GM19238 (cell line): ENCODE measurements around the gene SLC16A10.
"Not testable (repeated sequence)": the region's sequence is repeated elsewhere in the genome, so short reads cannot be mapped to it uniquely, and the experiment has no call there.

ENCODE experiments used
- DNase-seq: peaks from one replicate; pipeline ENCODE4 v3.0.0; 2011; ENCODE audit warnings: low spot score; ENCODE audit not compliant: insufficient read length

SLC16A10 gene, protein sequence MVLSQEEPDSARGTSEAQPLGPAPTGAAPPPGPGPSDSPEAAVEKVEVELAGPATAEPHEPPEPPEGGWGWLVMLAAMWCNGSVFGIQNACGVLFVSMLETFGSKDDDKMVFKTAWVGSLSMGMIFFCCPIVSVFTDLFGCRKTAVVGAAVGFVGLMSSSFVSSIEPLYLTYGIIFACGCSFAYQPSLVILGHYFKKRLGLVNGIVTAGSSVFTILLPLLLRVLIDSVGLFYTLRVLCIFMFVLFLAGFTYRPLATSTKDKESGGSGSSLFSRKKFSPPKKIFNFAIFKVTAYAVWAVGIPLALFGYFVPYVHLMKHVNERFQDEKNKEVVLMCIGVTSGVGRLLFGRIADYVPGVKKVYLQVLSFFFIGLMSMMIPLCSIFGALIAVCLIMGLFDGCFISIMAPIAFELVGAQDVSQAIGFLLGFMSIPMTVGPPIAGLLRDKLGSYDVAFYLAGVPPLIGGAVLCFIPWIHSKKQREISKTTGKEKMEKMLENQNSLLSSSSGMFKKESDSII

DNA sequence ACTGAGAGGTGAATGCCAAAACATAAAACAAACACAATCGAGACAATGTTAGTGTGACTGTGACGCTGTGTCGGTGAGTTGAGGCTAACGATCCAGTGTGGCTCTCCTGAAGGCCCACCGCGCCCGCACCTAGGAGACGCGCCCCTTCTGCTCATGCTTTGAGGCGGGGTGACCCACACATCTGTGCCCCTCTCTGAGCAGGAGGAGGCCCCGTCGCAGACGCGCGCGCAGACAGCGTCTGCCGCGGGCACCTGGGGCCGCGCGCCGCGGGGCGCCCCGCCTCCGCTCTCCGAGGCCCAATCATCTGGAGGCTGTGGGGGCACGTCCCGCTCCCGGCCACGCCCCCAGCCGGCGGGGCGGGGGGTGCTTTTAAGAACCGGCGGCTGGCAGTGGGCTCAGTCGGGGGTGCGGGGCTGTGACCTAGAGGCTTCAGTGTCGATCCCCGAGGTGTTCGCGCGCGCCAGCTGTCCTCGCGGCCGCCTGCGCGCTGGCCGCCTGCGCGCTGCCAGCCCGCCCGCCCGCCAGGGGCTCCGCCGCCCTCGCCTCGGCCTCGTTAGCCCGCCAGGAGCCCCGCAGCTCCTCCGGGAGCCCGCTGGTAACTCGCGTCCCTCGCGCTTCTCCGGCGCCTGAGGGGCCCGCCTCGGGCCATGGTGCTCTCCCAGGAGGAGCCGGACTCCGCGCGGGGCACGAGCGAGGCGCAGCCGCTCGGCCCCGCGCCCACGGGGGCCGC, at the start of gene SLC16A10:
Gene SLC16A10 (plus strand): TSS at position 398 of the 730 bp plus-strand sequence. CDS start 250 bp downstream, at position 648.
- peak; percentile 81 for DNase-seq

DNA sequence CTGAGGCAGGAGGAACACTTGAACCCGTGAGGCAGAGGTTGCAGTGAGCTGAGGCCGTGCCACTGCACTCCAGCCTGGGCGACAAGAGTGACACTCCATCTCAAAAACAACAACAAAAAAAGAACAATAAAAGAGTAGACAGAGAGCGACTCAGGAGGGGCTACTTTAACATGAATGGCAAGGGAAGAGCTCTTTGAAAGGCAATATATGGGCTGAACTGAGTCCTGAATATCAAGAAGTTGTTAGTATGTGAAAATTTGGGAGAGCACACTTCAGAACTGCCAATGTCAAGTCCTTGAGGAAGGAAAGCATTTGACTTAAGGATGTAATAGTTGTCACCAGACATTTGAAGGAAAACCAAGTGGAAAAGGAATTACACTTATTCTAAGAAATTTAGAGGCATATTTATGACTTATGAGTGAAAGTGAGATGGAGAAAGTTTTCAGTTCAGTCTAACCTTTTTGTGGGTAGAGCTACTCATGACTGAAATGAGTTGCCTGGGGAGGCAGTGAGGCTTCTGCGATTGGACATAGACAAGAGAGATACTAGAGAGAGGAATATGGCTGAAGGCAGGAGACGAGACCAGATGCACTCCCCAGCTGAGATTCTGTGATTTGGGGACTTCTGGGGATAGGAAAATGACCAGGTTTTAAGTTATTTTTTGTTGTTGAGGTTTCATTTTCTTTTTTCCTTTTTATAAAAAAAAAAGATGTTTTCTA, 48.6 kb upstream of the SLC16A10 start:
- DNase-seq = no peak

DNA sequence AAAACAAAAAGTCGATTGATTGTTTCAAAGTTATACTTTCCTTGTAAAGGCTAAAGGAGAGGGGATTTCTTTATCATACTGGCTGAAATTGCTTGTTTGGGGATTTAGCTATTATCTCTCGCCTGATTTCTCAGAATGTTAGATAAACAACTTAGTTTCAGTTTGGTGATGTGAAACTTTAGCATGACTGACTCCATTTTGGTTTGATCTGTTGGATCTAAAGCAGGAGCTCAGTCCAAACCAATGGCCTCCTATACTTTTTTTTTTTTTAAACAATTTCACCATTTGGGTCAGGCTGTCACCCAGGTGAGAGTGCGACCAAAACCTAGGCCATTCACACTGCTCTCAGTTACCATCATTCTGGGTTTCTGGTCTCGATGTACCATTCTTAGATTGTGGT, 45.4 kb upstream of the SLC16A10 start:
- DNase-seq = no peak

DNA sequence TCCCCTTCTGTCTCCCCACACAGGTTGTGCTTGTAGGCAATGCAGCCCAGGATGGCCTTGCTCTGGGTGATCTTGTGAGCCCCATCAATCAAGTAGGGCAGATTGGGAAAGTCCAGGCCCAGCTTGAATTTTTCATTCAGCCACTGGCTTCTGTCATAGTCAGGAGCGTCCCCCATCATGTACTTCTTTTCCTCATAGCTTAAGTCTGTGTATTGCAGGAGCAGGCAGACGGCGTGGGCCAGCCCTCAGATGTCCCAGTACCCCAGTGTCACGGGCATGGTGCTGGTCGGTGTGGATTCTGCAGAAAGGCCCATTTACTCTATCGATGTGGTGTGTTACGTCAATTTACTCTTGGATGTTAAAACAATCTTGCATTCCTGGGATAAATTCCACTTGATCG, 40.1 kb upstream of the SLC16A10 start:
- DNase-seq = no peak

DNA sequence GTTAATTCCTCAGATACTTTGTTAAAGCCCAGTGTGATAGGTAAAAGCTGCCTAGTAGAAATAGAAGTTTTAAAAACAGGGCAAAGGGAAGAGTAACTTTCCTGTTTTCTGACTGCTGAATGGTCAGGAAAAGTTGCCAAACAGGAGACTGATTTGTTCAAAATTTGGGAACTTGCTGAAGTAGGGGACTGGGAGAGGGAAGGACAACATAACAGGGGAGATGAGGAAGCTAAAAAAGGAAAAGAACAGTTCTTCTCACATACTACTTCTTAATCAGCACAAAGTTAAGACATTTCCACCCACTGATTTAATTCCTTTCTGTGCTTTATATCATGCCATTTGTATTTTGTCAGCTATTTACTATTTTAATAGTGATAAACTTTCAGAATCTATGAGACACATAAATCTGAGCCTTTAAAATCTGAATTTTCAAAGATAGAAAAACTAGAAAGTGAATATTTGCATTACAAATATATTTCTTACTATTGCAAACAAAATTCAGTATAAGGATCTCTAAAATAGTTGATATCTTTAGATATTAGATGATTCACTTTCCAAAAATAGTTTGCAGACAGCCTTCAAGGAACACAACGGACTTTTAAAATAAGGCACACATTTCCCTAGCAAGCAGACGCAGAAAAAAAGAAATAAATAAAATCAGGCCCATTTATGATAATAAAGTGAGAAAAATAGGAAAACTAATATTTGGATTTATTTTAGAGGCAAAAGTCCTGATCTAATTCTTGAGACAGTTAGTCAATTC, 36.9 kb upstream of the SLC16A10 start:
- no peak for DNase-seq

DNA sequence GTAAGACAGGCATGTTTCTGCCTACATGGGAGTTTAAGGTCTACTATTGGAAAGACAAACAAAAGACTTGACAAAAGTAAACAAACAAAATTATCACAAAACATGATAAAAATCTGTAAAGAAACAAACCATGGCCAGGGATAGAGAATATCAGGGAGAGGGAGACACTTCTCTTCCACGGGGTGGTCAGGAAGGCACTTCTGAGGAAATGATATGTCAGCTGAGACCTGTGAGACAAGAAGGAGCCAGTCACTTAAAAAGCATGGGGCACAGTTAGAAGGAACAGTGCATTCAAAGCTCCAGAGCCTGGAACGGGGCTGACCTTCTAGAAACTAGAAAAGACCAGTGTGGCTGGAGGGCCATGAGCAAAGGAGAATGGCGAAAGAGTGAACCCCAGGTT, 35.1 kb upstream of the SLC16A10 start:
- no peak for DNase-seq

DNA sequence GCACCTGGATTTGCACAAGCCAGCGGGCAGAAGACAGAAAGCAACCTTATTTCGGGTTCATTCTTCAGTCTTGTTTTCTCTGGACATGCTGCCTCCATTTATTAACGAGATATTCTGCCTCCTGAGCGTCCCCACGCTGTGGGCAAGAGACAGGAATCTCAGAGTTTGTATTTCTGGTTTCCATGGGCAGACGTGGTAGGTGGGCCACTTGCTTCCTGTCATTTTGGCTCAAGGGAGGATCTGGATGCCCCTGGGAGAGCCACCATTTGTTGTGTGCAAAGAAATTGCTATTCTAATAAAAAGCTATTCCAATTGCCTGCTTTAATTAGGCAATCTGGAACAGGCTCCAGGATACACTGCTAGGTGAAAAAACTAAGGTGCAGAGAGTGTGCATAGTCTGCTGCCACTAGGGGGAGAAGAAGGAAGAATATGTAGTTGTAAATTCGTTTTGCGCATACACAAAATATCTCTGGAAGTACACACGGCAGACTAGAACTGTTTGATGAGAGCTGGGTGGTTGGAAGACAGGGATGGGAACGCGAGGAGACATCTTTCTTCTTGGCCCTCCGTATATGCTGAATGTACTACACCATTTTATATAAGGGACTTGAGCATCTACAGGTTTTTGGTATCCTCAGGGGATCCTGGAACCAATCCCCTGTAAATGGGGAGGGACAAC, 30.1 kb upstream of the SLC16A10 start:
- peak; percentile 11 for DNase-seq

DNA sequence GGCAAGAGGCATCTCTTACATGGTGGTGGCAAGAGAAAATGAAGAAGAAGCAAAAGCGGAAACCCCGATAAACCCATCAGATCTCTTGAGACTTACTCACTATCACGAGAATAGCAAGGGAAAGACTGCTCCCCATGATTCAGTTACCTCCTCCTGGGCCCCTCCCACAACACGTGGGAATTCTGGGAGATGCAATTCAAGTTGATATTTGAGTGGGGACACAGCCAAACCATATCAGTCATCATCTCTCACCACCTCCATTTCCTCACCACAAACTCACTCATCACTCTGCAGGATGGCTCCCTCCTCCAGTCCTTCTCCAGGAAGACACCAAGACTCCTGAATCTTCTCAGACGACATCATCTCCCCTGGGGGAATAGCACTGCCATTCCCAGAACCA, 25.8 kb upstream of the SLC16A10 start:
- no peak for DNase-seq

DNA sequence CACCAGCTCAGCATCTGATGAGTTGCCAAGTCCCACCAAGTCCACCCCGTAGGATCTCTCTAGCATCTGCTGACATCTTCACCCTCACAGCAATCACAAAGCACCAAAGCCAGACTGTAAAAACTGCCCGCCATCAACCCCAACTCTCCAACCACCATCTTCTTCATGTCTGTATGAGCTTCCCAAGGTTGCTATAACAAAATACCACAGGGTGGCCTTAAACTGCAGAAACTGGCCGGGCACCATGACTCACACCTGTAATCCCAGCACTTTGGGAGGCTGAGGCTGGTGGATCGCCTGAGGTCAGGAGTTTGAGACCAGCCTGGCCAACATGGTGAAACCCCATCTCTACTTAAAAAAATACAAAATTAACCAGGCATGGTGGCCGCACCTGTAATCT, 25.3 kb upstream of the SLC16A10 start:
- DNase-seq = not testable (repeated sequence)

DNA sequence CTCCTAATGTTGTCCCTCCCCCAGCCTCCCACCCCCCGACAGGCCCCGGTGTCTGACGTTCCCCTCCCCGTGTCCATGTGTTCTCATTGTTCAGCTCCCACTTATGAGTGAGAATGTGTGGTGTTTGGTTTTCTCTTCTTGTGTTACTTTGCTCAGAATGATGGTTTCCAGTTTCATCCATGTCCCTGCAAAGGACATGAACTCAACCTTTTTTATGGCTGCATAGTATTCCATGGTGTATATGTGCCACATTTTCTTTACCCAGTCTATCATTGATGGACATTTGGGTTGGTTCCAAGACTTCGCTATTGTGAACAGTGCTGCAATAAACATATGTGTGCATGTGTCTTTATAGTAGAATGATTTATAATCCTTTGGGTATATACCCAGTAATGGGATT, 24.4 kb upstream of the SLC16A10 start:
- not testable (repeated sequence) for DNase-seq

DNA sequence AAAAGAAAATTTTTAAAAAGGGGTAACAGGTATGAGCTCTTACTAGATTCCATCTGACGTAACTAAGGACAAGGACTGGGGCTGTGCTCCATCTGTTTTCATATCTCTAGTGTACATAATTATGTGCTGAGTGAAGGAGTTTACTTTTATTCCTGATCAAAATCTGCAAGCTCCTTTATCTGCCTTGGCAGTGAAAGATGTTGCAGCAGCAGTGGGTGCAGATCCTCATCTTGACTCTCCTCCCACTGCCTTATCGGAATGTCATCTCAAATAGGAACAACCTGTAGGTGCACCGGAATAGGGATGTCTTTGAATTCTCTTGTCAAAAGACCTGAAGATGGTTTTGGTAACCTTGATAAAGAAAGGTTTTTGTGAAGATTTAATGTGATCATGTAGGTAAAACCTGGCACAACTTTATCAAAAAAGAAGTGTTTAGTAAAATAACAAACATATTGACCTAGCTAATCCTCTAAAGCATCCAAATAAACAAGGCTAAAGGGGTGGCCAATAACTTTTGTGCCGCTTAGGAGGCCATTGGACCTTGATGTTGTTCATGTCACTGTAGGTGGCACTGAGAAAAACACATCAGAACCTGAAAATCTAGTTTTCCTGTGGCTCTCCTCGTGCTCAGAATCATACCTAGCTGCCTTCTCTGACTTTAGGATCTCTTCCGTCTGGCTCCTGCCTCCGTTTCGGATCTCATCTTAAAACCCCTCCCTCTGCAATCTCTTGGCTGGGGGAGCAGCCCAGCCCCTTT, 19.0 kb upstream of the SLC16A10 start:
- no peak for DNase-seq

DNA sequence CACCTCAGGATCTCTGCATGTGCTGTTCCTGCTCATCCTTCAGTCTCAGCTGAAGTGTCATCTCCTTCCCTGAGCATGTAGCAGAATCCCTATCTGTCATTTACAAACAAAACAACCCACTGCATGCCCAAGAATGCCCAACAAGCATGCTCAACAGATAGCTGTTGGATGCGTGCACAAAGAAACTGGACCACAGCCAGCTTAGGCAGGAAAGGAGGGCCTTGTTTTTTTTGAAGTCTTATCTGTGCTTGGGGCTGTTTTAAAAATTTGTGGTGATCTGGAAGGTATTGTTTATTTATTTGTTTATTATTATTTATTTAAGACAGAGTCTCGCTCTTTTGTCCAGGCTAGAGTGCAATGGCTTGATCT, 18.5 kb upstream of the SLC16A10 start:
- DNase-seq = no peak

DNA sequence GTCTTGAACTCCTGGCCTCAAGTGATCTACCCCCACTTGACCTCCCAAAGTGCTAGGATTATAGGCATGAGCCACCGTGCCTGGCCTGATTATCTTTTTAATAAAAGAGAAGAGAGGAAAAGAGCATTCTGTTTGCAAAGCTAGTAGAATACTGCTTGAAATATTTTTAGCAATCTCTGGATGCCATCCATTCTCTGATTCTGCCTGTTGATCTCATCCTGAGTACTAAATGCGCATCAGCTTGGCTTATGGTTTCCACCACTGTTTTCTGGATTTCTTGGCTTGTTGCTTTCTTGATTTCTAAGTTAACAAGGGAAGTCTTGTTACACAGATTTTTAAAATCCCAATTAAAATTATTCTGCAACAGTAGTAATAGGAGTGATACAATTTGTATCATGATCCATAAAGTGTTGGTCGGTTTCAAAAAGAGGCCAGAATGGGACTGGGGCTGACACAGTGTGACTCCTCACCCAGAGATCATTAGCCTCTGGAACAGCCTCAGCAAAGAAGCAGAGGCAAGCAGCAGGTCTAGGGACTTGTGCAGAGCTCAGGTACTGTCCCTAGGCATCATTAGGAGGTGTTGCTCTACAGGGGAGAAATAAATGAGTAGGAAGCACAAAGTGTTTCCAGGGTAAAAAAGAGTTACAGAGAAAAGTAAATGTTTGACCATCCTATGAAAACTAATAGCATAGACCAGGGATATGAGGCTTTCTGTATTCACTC, 17.8 kb upstream of the SLC16A10 start:
- no peak for DNase-seq

DNA sequence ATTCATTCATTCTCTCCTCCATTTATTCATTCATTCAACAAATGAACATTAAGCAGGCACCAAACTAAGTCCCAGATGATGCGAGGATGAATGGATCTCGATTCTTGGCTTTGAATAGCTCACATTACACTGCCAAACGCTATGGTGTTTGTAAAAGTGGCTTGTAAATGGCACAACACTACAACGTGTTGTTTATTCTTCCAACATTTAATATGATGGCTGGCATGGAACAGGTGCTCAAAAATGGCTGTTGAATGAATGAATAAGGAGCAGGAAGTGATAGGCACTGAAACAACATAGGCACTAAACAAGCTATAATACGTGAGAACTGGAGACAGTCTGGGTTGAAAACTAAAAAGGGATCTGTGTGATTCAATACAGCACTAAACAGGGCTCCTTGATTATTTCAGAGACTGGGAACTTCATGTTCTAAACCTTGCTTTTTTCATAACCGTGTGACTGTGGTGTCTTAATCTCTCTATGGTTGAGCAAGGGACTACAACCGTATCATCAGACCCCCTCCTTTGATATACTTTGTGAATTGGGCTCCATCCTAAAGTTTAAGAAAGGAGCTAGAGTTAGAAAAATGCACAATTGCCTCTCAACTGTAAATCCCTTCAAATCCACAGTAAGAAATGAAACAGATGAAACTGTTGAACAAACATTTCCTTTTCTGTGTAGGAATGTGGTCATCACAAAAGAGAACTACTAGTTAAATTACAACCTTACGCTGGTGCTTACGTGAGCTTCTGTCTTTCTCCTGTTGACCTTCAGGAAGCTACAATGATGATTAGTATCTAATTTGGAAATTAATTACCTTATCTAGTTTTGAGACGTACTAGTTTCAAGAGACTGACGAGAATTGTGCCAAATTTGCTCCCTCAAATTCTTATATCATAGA, 16.9 kb upstream of the SLC16A10 start:
- DNase-seq = no peak

DNA sequence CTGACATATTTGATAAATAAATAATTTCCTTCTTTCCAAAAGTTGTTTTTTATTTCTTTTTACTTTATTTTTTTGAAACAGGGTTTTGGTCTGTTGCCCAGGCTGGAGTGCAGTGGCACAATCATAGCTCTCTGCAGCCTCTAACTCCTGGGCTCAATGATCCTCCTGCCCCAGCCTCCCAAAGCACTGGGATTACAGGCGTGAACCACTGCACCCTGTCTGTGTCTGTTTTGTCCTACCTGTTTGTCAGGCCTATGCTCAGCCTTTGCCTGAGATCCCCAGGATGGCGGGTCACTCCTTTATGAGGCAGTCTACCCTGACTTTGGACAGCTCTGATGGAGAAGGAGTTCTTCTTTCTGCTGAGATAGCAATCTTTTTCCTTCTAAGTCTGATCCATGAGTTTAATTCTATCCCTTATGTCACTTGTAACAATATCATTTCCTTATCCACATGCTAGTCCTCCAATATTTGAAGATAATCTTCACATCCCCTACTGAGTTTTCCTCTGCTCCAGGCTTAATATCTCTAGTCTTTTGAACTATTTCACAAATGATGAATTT, 14.4 kb upstream of the SLC16A10 start:
- DNase-seq = no peak

DNA sequence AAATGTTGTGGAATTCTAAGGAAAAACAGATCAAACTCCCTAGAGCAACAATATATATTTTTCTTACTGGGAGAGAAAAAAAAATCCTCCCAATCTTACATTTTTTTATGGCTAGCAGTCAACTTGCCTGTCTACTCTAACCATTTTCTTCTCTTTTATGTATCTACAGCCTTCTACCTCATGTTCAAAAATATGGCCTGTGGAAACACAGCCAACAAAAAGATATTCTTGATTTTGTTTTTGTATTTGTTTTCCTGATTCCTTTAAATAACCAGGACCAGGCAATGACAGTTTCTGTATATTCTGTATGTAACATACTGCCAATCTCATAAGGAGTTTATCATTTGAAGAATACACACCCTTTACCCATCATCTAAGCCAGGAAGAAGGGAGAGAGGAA, 13.0 kb upstream of the SLC16A10 start:
- DNase-seq = no peak

DNA sequence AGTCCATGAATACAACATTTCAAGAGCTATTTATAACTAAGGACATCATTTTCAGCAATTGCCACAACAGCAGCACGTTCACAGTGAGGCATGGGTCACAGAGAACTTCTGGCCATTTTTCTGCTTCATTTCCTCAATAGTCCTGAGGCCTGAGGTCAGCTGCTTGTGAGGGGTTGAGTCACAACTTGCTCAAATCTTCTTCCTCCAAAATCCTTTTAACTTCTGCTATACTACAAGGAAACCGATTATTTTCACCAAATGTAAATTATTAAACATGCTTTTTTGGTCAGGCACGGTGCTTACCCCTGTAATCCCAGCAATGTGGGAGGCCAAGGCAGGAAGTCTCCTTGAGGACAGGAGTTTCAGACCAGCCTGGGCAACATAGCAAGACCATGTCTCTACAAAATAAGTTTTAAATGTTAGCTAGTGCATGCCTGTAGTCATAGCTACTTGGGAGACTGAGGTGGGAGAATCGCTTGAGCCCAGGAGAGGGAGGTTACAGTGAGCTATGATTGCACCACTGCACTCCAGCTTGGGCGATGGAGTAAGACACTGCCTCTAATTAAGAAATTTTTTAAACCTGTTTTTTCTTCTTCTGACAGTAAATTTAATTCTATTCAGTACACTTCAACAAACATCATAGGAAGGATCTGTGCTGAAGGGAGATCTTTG, 11.1 kb upstream of the SLC16A10 start:
- no peak for DNase-seq
